ENCODE results near the gene UTS2B.

The UTS2B gene

GRCh38 chr3:191361456-191361855 lies 31.1 kb upstream of the UTS2B start:
- TF ChIP-seq CTCF (IDR thresholded peaks at IDR 0.05; ENCODE audit: low read depth, low read length), result no peak
- H3K4me3 ChIP-seq (ENCODE audit: low read depth, low read length), result no peak overlapping the region

- H3K4me3 ChIP-seq (ENCODE audit: low read depth, low read length), result no peak overlapping the region
- TF ChIP-seq CTCF (IDR thresholded peaks at IDR 0.05; ENCODE audit: low read depth, low read length), result no peak
These were observed 30.3 kb upstream of the UTS2B start for GRCh38 chr3:191360620-191361019.

- H3K4me3 ChIP-seq (ENCODE audit: low read depth, low read length), result no peak overlapping the region
- TF ChIP-seq CTCF (IDR thresholded peaks at IDR 0.05; ENCODE audit: low read depth, low read length), result no peak
These were observed 28.6 kb upstream of the UTS2B start for GRCh38 chr3:191358929-191359328.

- no peak overlapping the region for H3K4me3 ChIP-seq (ENCODE audit: low read depth, low read length)
- TF ChIP-seq CTCF (IDR thresholded peaks at IDR 0.05; ENCODE audit: low read depth, low read length), result no peak
These were observed 27.6 kb upstream of the UTS2B start for GRCh38 chr3:191357909-191358308.

- H3K4me3 ChIP-seq (ENCODE audit: low read depth, low read length), result no peak overlapping the region
- no peak for TF ChIP-seq CTCF (IDR thresholded peaks at IDR 0.05; ENCODE audit: low read depth, low read length)
These were observed 26.5 kb upstream of the UTS2B start for GRCh38 chr3:191356631-191357439.

GRCh38 chr3:191355406-191355805 lies 25.1 kb upstream of the UTS2B start:
- TF ChIP-seq CTCF (IDR thresholded peaks at IDR 0.05; ENCODE audit: low read depth, low read length), result no peak
- H3K4me3 ChIP-seq (ENCODE audit: low read depth, low read length), result no peak overlapping the region

- TF ChIP-seq CTCF (IDR thresholded peaks at IDR 0.05; ENCODE audit: low read depth, low read length), result no peak
- H3K4me3 ChIP-seq (ENCODE audit: low read depth, low read length), result no peak overlapping the region
These were observed 22.9 kb upstream of the UTS2B start for GRCh38 chr3:191353022-191353777.
